NOMO-1 (cell line): ENCODE data around the gene MLYCD.

Experiments
- DNase-seq, 2 experiments: peaks; one replicate each; lab custom pipeline; 2025; ENCODE audit not compliant: unreplicated experiment in 2 of 2; lab: John Stamatoyannopoulos, UW

Gene MLYCD

GRCh38 chr16:83898463-83899271, at the start of gene MLYCD:
MLYCD (plus strand) TSS chr16:83899115; CDS start chr16:83899145, 30 bp downstream.
- peak; percentile 75 to 77 for DNase-seq

- DNase-seq, result no peak
Measured at GRCh38 chr16:83849421-83849820, 49.5 kb upstream of the MLYCD start.

GRCh38 chr16:83850947-83851346, 48.0 kb upstream of the MLYCD start:
- no peak for DNase-seq

GRCh38 chr16:83851473-83851872, 47.4 kb upstream of the MLYCD start:
- no peak for DNase-seq

- no peak for DNase-seq
Measured at GRCh38 chr16:83852774-83853173, 46.1 kb upstream of the MLYCD start.

GRCh38 chr16:83853834-83854233, 45.1 kb upstream of the MLYCD start:
- no peak for DNase-seq

- no peak for DNase-seq
Measured at GRCh38 chr16:83854420-83854819, 44.5 kb upstream of the MLYCD start.

GRCh38 chr16:83856792-83857191, 42.1 kb upstream of the MLYCD start:
- DNase-seq, result no peak

GRCh38 chr16:83859265-83859664, 39.6 kb upstream of the MLYCD start:
- no peak for DNase-seq

- no peak for DNase-seq
Measured at GRCh38 chr16:83862661-83863060, 36.3 kb upstream of the MLYCD start.

GRCh38 chr16:83863682-83864081, 35.2 kb upstream of the MLYCD start:
- no peak for DNase-seq

- DNase-seq, result no peak
Measured at GRCh38 chr16:83870830-83871229, 28.1 kb upstream of the MLYCD start.

GRCh38 chr16:83878838-83879237, 20.1 kb upstream of the MLYCD start:
- peak in 1 of 2 experiments; percentile 1 for DNase-seq

GRCh38 chr16:83882163-83882885, 16.6 kb upstream of the MLYCD start:
- no peak for DNase-seq

GRCh38 chr16:83886199-83886971, 12.5 kb upstream of the MLYCD start:
- no peak for DNase-seq

GRCh38 chr16:83887080-83887479, 11.8 kb upstream of the MLYCD start:
- peak in 1 of 2 experiments; percentile 4 for DNase-seq

GRCh38 chr16:83887564-83887963, 11.4 kb upstream of the MLYCD start:
- DNase-seq, result no peak

- no peak for DNase-seq
Measured at GRCh38 chr16:83888672-83889044, 10.3 kb upstream of the MLYCD start.

- no peak for DNase-seq
Measured at GRCh38 chr16:83890359-83890758, 8.6 kb upstream of the MLYCD start.

GRCh38 chr16:83891742-83892141, 7.2 kb upstream of the MLYCD start:
- no peak for DNase-seq

- no peak for DNase-seq
Measured at GRCh38 chr16:83895243-83895642, 3.7 kb upstream of the MLYCD start.
